ENCODE measurements around the gene WASL. TPM values are rescaled to one million over a fixed set of nuclear protein-coding genes. Genes with fewer than 3 reads are reported as not detected.

WASL gene
- total RNA-seq, 2 experiments from 2014 or later: 4.4 to 6.3 TPM

DNA sequence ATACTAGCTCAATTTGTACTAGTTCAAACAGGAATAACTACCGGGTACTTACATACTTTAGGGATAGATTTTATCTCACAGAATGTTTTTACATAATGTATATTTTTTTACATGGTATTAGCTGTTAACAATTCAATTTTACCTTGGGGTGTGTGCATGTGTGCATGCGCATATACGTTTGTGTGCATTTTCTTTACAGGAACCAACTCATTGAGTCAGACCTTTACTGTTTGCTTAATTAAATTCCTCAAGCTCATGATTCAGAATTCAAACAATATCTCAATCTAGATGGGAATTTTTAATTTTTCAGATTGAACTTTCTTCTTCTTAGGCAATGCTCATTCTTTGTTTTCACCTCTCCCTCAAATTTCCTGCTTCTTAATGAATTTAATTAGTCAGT lies 24.7 kb upstream of the WASL start:
- DNase-seq (ENCODE audit: low spot score): no peak
- ChIA-PET CTCF (ENCODE audit: unreplicated experiment) (no interaction called here), POLR2A (interaction anchor here (1.1 to 1.2 kb wide), 2 partner anchors 23 to 24 kb away, joined by 4 to 7 read pairs; partner anchors contain the start of gene WASL)
- Histone ChIP-seq H3K4me2 (ENCODE audit: low read length) (no peak overlapping the region), H3K4me1 (ENCODE audit: insufficient read depth, low read length, poor library complexity, severe bottlenecking) (no peaks in the 10 kb centered on the region), H3K27ac (ENCODE audit: low read depth, low read length, poor library complexity, severe bottlenecking) (no peak overlapping the region), H3K4me3 (ENCODE audit: low read depth, low read length, poor library complexity, severe bottlenecking) (no peak overlapping the region), H3K79me2 (ENCODE audit: insufficient read depth, low read depth, low read length) (no peaks in the 10 kb centered on the region), H3K9me3 (ENCODE audit: low read length) (no peaks in the 10 kb centered on the region), H4K20me1 (ENCODE audit: insufficient read depth, low read length) (no peaks in the 10 kb centered on the region), H3K36me3 (ENCODE audit: insufficient read depth, low read length) (no peaks in the 10 kb centered on the region), H2AFZ (ENCODE audit: low read length) (no peak overlapping the region), H3K9me2 (ENCODE audit: insufficient read depth, low read length) (no peaks in the 10 kb centered on the region)
- BruUV-seq (replicated peaks): no TSS peak
- intact Hi-C loops (cut with micrococcal nuclease; ENCODE audit: unreplicated experiment): no loop called here
- no peak for TF ChIP-seq EZH2phosphoT487 (IDR thresholded peaks at IDR 0.05; ENCODE audit: borderline replicate concordance, low read depth, low read length)
- TF ChIP-seq, protein P1, sequence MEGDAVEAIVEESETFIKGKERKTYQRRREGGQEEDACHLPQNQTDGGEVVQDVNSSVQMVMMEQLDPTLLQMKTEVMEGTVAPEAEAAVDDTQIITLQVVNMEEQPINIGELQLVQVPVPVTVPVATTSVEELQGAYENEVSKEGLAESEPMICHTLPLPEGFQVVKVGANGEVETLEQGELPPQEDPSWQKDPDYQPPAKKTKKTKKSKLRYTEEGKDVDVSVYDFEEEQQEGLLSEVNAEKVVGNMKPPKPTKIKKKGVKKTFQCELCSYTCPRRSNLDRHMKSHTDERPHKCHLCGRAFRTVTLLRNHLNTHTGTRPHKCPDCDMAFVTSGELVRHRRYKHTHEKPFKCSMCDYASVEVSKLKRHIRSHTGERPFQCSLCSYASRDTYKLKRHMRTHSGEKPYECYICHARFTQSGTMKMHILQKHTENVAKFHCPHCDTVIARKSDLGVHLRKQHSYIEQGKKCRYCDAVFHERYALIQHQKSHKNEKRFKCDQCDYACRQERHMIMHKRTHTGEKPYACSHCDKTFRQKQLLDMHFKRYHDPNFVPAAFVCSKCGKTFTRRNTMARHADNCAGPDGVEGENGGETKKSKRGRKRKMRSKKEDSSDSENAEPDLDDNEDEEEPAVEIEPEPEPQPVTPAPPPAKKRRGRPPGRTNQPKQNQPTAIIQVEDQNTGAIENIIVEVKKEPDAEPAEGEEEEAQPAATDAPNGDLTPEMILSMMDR (conservative IDR thresholded peaks at IDR 0.05; ENCODE audit: low read length): no peak

GRCh38 chr7:123772652-123773051 lies 23.8 kb upstream of the WASL start:
- H3K27ac ChIP-seq (ENCODE audit: low read depth, low read length, poor library complexity, severe bottlenecking): no peak overlapping the region
- no peaks in the 10 kb centered on the region for H3K4me1 ChIP-seq (ENCODE audit: insufficient read depth, low read length, poor library complexity, severe bottlenecking)
- H3K9me3 ChIP-seq (ENCODE audit: low read length): no peaks in the 10 kb centered on the region
- no peak overlapping the region for H2AFZ ChIP-seq (ENCODE audit: low read length)
- no TSS peak for BruUV-seq (replicated peaks)
- intact Hi-C loops (cut with micrococcal nuclease; ENCODE audit: unreplicated experiment): no loop called here
- H4K20me1 ChIP-seq (ENCODE audit: insufficient read depth, low read length): no peaks in the 10 kb centered on the region
- no peak for DNase-seq (ENCODE audit: low spot score)
- ChIA-PET CTCF (ENCODE audit: unreplicated experiment) (no interaction called here), POLR2A (interaction anchor here (1.1 to 1.2 kb wide), 2 partner anchors 22 to 23 kb away, joined by 4 to 7 read pairs; partner anchors contain the start of gene WASL)
- TF ChIP-seq EZH2phosphoT487 (IDR thresholded peaks at IDR 0.05; ENCODE audit: borderline replicate concordance, low read depth, low read length): no peak
- TF ChIP-seq, protein P1 (conservative IDR thresholded peaks at IDR 0.05; ENCODE audit: low read length): no peak
- no peaks in the 10 kb centered on the region for H3K79me2 ChIP-seq (ENCODE audit: insufficient read depth, low read depth, low read length)
- no peak overlapping the region for H3K4me3 ChIP-seq (ENCODE audit: low read depth, low read length, poor library complexity, severe bottlenecking)
- no peaks in the 10 kb centered on the region for H3K36me3 ChIP-seq (ENCODE audit: insufficient read depth, low read length)
- H3K4me2 ChIP-seq (ENCODE audit: low read length): no peak overlapping the region
- no peaks in the 10 kb centered on the region for H3K9me2 ChIP-seq (ENCODE audit: insufficient read depth, low read length)

- H3K36me3 ChIP-seq (ENCODE audit: insufficient read depth, low read length): no peaks in the 10 kb centered on the region
- no peaks in the 10 kb centered on the region for H3K4me1 ChIP-seq (ENCODE audit: insufficient read depth, low read length, poor library complexity, severe bottlenecking)
- H3K9me3 ChIP-seq (ENCODE audit: low read length): no peaks in the 10 kb centered on the region
- CTCF ChIA-PET (ENCODE audit: unreplicated experiment): no interaction called here
- no peak for DNase-seq (ENCODE audit: low spot score)
- H3K9me2 ChIP-seq (ENCODE audit: insufficient read depth, low read length): no peaks in the 10 kb centered on the region
- H4K20me1 ChIP-seq (ENCODE audit: insufficient read depth, low read length): no peaks in the 10 kb centered on the region
- intact Hi-C loops (cut with micrococcal nuclease; ENCODE audit: unreplicated experiment): no loop called here
- no peak overlapping the region for H3K27ac ChIP-seq (ENCODE audit: low read depth, low read length, poor library complexity, severe bottlenecking)
- POLR2A ChIA-PET: interaction anchor here (0.7 kb wide), 1 partner anchor 14 kb away, joined by 5 read pairs; no protein-coding TSS in a partner anchor
- H3K4me2 ChIP-seq (ENCODE audit: low read length): no peak overlapping the region
- TF ChIP-seq EZH2phosphoT487 (IDR thresholded peaks at IDR 0.05; ENCODE audit: borderline replicate concordance, low read depth, low read length): no peak
- TF ChIP-seq, protein P1 (conservative IDR thresholded peaks at IDR 0.05; ENCODE audit: low read length): no peak
- H3K79me2 ChIP-seq (ENCODE audit: insufficient read depth, low read depth, low read length): no peaks in the 10 kb centered on the region
- no TSS peak for BruUV-seq (replicated peaks)
- no peak overlapping the region for H3K4me3 ChIP-seq (ENCODE audit: low read depth, low read length, poor library complexity, severe bottlenecking)
- no peak overlapping the region for H2AFZ ChIP-seq (ENCODE audit: low read length)
These were observed 23.0 kb upstream of the WASL start for GRCh38 chr7:123771846-123772245.
